Activated B cell treated with CpG ODN at 0.5 μM for 24 hours (primary cell): ENCODE results near the gene DAGLA. TPM values are rescaled to one million over a fixed set of nuclear protein-coding genes. Genes with fewer than 3 reads are reported as not detected.

Source experiments
- ATAC-seq: fragments of 200-7000 bp; cut with Tn5 transposase; one replicate; pipeline ENCODE4 v1.10.0; 2021; ENCODE audit warnings: low read depth, mild to moderate bottlenecking, moderate library complexity
- CTCF ChIA-PET: fragments of 350-600 bp; sonication (Branson Sonifier 250); formaldehyde crosslinking; loops from one replicate; lab custom pipeline; 2021; ENCODE audit warnings: antibody characterized with exemption; lab: Charles Lee
- POLR2A ChIA-PET: fragments of 350-600 bp; sonication (Branson Sonifier 250); formaldehyde crosslinking; loops from one replicate; lab custom pipeline; 2021; ENCODE audit warnings: antibody characterized with exemption; lab: Charles Lee
- DNase-seq: peaks from one replicate; pipeline ENCODE4 v3.0.0; 2022
- H3K27ac Mint-ChIP-seq: one replicate; pipeline ENCODE4 v1.8.0; 2020; ENCODE audit warnings: mixed read lengths
- H3K27me3 Mint-ChIP-seq: one replicate; pipeline ENCODE4 v1.8.0; 2021; ENCODE audit warnings: mixed read lengths
- H3K36me3 Mint-ChIP-seq: one replicate; pipeline ENCODE4 v1.8.0; 2021; ENCODE audit warnings: low read depth, mixed read lengths
- H3K4me1 Mint-ChIP-seq: one replicate; pipeline ENCODE4 v1.8.0; 2021; ENCODE audit warnings: mixed read lengths
- H3K4me3 Mint-ChIP-seq: one replicate; pipeline ENCODE4 v1.8.0; 2020; ENCODE audit warnings: mild to moderate bottlenecking, mixed read lengths
- H3K9me3 Mint-ChIP-seq: one replicate; pipeline ENCODE4 v1.8.0; 2020; ENCODE audit warnings: mixed read lengths
- CTCF ChIP-seq: fragments of 200-600 bp; IDR thresholded peaks from one replicate; pipeline ENCODE4 v1.8.0; 2022; ENCODE audit warnings: antibody characterized with exemption, mild to moderate bottlenecking
- intact Hi-C: fragments of 100-400 bp; cut with micrococcal nuclease; formaldehyde crosslinking; loops from one replicate; pipeline ENCODE4 v1.15.1; 2024
- total RNA-seq: library from RNA; stranded (reverse); gene quantifications from 2 replicates; pipeline ENCODE4 v1.2.3, GENCODE V29; 2022

Gene DAGLA
- total RNA-seq, 1 donor from 2014 or later: not detected

- Mint-ChIP-seq H3K27me3 (no peaks in the 10 kb centered on the region), H3K9me3 (no peaks in the 10 kb centered on the region), H3K4me1 (peaks cover 24% of the 10 kb centered on the region), H3K36me3 (peaks cover 50% of the 10 kb centered on the region), H3K27ac (peak overlapping the region; percentile 30), H3K4me3 (peak overlapping the region; percentile 58)
- no peak for TF ChIP-seq CTCF
- POLR2A ChIA-PET: interaction anchor here (1.0 kb wide), 1 partner anchor 154 kb away, joined by 3 read pairs; no protein-coding TSS in a partner anchor
- no peak for ATAC-seq
- intact Hi-C loops: loop anchor here (2.0 to 5.0 kb wide), 4 partner anchors 17 to 915 kb away; partner anchors contain the start of genes FTH1 and MYRF
- no peak for DNase-seq
- CTCF ChIA-PET: interaction anchor here (1.9 to 8.4 kb wide), 3 partner anchors 154 to 315 kb away, joined by 7 to 146 read pairs (median 22); no protein-coding TSS in a partner anchor
These were observed 113.6 kb downstream of the DAGLA start for GRCh38 chr11:61793829-61794204.

- no peak for DNase-seq
- H3K4me3 Mint-ChIP-seq: no peak overlapping the region
- no peak for ATAC-seq
- no peaks in the 10 kb centered on the region for H3K9me3 Mint-ChIP-seq
- H3K36me3 Mint-ChIP-seq: peaks cover 43% of the 10 kb centered on the region
- no peak for TF ChIP-seq CTCF
- intact Hi-C loops: loop anchor here (5.0 kb wide), 2 partner anchors 42 to 173 kb away; partner anchors contain the start of genes FTH1 and MYRF
- ChIA-PET POLR2A (interaction anchor here (0.7 kb wide), 1 partner anchor 15 kb away, joined by 3 read pairs; no protein-coding TSS in a partner anchor), CTCF (interaction anchor here (1.9 to 8.4 kb wide), 4 partner anchors 20 to 314 kb away, joined by 7 to 167 read pairs (median 102); no protein-coding TSS in a partner anchor)
- peaks cover 24% of the 10 kb centered on the region for H3K4me1 Mint-ChIP-seq
- no peaks in the 10 kb centered on the region for H3K27me3 Mint-ChIP-seq
- H3K27ac Mint-ChIP-seq: no peak overlapping the region
These were observed 114.4 kb downstream of the DAGLA start for GRCh38 chr11:61794579-61794978.

GRCh38 chr11:61795459-61795858, 115.3 kb downstream of the DAGLA start:
- H3K4me1 Mint-ChIP-seq: peaks cover 24% of the 10 kb centered on the region
- H3K36me3 Mint-ChIP-seq: peaks cover 36% of the 10 kb centered on the region
- TF ChIP-seq CTCF: no peak
- CTCF ChIA-PET: interaction anchor here (3.1 to 8.4 kb wide), 7 partner anchors 8 to 515 kb away, joined by 17 to 167 read pairs (median 58); no protein-coding TSS in a partner anchor
- H3K9me3 Mint-ChIP-seq: no peaks in the 10 kb centered on the region
- no peak overlapping the region for H3K4me3 Mint-ChIP-seq
- POLR2A ChIA-PET: interaction anchor here (0.6 kb wide), 1 partner anchor 134 kb away, joined by 8 read pairs; no protein-coding TSS in a partner anchor
- DNase-seq: no peak
- no peak overlapping the region for H3K27ac Mint-ChIP-seq
- H3K27me3 Mint-ChIP-seq: no peaks in the 10 kb centered on the region
- ATAC-seq: no peak
- intact Hi-C loops: loop anchor here (5.0 kb wide), 1 partner anchor 582 kb away; no protein-coding TSS in a partner anchor

GRCh38 chr11:61795876-61796526, 115.8 kb downstream of the DAGLA start:
- ChIA-PET CTCF (interaction anchor here (1.2 to 8.4 kb wide), 12 partner anchors 8 to 515 kb away, joined by 3 to 167 read pairs (median 27); partner anchors contain the start of gene FADS3), POLR2A (interaction anchor here (0.6 to 2.6 kb wide), 5 partner anchors 19 to 312 kb away, joined by 4 to 26 read pairs (median 9); partner anchors contain the start of genes FADS1 and FTH1)
- Mint-ChIP-seq H3K36me3 (peaks cover 33% of the 10 kb centered on the region), H3K27ac (no peak overlapping the region), H3K4me1 (peaks cover 24% of the 10 kb centered on the region), H3K9me3 (no peaks in the 10 kb centered on the region), H3K4me3 (no peak overlapping the region), H3K27me3 (no peaks in the 10 kb centered on the region)
- TF ChIP-seq CTCF: no peak
- ATAC-seq (no peak), DNase-seq (no peak)
- intact Hi-C loops: loop anchor here (2.0 to 5.0 kb wide), 3 partner anchors 33 to 581 kb away; partner anchors contain the start of genes FADS2 and SCGB2A1

Other genes starting within 250 kb of the DAGLA start
- gene LRRC10B, start 171.6 kb upstream of the DAGLA start, total RNA-seq: not detected in 2 replicates
- gene SYT7, start 99.3 kb upstream of the DAGLA start, total RNA-seq: not detected in 2 replicates
- gene MYRF, start 72.2 kb downstream of the DAGLA start, total RNA-seq: 0.78 and 1.0 TPM in 2 replicates
- gene TMEM258, start 112.2 kb downstream of the DAGLA start, total RNA-seq: 87.4 and 94.0 TPM in 2 replicates
- 23.9 and 25.4 TPM in 2 replicates for gene FEN1, start 112.5 kb downstream of the DAGLA start, total RNA-seq
- gene FADS1, start 136.6 kb downstream of the DAGLA start, total RNA-seq: 19.6 and 23.3 TPM in 2 replicates
- gene FADS2, start 147.9 kb downstream of the DAGLA start, total RNA-seq: 10.9 and 13.4 TPM in 2 replicates
- gene FADS3, start 211.2 kb downstream of the DAGLA start, total RNA-seq: 121 and 135 TPM in 2 replicates
- not detected in 2 replicates for gene RAB3IL1, start 237.2 kb downstream of the DAGLA start, total RNA-seq